ENCODE measurements around the gene PRSS50. TPM values are rescaled to one million over a fixed set of nuclear protein-coding genes. Genes with fewer than 3 reads are reported as not detected.

PRSS50 gene
- total RNA-seq, 1 experiment from 2014 or later = not detected

GRCh38 chr3:46670891-46671427 lies 46.7 kb downstream of the PRSS50 start (continued):
- TF ChIP-seq, protein P1, sequence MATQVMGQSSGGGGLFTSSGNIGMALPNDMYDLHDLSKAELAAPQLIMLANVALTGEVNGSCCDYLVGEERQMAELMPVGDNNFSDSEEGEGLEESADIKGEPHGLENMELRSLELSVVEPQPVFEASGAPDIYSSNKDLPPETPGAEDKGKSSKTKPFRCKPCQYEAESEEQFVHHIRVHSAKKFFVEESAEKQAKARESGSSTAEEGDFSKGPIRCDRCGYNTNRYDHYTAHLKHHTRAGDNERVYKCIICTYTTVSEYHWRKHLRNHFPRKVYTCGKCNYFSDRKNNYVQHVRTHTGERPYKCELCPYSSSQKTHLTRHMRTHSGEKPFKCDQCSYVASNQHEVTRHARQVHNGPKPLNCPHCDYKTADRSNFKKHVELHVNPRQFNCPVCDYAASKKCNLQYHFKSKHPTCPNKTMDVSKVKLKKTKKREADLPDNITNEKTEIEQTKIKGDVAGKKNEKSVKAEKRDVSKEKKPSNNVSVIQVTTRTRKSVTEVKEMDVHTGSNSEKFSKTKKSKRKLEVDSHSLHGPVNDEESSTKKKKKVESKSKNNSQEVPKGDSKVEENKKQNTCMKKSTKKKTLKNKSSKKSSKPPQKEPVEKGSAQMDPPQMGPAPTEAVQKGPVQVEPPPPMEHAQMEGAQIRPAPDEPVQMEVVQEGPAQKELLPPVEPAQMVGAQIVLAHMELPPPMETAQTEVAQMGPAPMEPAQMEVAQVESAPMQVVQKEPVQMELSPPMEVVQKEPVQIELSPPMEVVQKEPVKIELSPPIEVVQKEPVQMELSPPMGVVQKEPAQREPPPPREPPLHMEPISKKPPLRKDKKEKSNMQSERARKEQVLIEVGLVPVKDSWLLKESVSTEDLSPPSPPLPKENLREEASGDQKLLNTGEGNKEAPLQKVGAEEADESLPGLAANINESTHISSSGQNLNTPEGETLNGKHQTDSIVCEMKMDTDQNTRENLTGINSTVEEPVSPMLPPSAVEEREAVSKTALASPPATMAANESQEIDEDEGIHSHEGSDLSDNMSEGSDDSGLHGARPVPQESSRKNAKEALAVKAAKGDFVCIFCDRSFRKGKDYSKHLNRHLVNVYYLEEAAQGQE (IDR thresholded peaks at IDR 0.05; ENCODE audit: low read depth) = no peak
- TF ChIP-seq EZH2phosphoT487 (IDR thresholded peaks at IDR 0.05; ENCODE audit: borderline replicate concordance) (no peak), EZH2 (IDR thresholded peaks at IDR 0.05) (no peak), CBX3 (IDR thresholded peaks at IDR 0.05; ENCODE audit: low read depth) (no peak), FOSL1 (IDR thresholded peaks at IDR 0.05; ENCODE audit: low read depth) (no peak), JUND (IDR thresholded peaks at IDR 0.05) (no peak)
- TF ChIP-seq, protein P2, sequence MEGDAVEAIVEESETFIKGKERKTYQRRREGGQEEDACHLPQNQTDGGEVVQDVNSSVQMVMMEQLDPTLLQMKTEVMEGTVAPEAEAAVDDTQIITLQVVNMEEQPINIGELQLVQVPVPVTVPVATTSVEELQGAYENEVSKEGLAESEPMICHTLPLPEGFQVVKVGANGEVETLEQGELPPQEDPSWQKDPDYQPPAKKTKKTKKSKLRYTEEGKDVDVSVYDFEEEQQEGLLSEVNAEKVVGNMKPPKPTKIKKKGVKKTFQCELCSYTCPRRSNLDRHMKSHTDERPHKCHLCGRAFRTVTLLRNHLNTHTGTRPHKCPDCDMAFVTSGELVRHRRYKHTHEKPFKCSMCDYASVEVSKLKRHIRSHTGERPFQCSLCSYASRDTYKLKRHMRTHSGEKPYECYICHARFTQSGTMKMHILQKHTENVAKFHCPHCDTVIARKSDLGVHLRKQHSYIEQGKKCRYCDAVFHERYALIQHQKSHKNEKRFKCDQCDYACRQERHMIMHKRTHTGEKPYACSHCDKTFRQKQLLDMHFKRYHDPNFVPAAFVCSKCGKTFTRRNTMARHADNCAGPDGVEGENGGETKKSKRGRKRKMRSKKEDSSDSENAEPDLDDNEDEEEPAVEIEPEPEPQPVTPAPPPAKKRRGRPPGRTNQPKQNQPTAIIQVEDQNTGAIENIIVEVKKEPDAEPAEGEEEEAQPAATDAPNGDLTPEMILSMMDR (IDR thresholded peaks at IDR 0.05 in 2 of 3, conservative IDR thresholded peaks at IDR 0.05 in 1 of 3; ENCODE audit: borderline replicate concordance in 1 of 3, insufficient read depth in 1 of 3, low read depth in 2 of 3, low read length in 2 of 3) = no peak
